NCI-H82 (cell line): Measurements from ENCODE around the gene TSPAN17.

ENCODE experiments used
- DNase-seq: peaks from one replicate; lab custom pipeline; 2025; lab: John Stamatoyannopoulos, UW

TSPAN17 gene

GRCh38 chr5:176642675-176643490 lies 4.4 kb upstream of the TSPAN17 start:
- peak; percentile 16 for DNase-seq

- DNase-seq = no peak
These were observed 3.6 kb upstream of the TSPAN17 start for GRCh38 chr5:176643491-176644219.

- DNase-seq = peak; percentile 71
These were observed 3.0 kb upstream of the TSPAN17 start for GRCh38 chr5:176644294-176644693.

- peak; percentile 34 for DNase-seq
These were observed 2.2 kb upstream of the TSPAN17 start for GRCh38 chr5:176644878-176645670.

GRCh38 chr5:176646049-176646706 lies 1.1 kb upstream of the TSPAN17 start:
- no peak for DNase-seq

GRCh38 chr5:176646707-176647029 lies 616 bp upstream of the TSPAN17 start:
- DNase-seq = no peak

- peak; percentile 75 for DNase-seq
These were observed 674 bp downstream of the TSPAN17 start for GRCh38 chr5:176647843-176648473.

GRCh38 chr5:176648474-176649194 lies 1.4 kb downstream of the TSPAN17 start:
- DNase-seq = no peak

GRCh38 chr5:176650354-176650884 lies 3.1 kb downstream of the TSPAN17 start:
- DNase-seq = peak; percentile 37

GRCh38 chr5:176651472-176651980 lies 4.2 kb downstream of the TSPAN17 start:
- DNase-seq = no peak

- peak; percentile 66 for DNase-seq
These were observed 4.9 kb downstream of the TSPAN17 start for GRCh38 chr5:176652136-176652535.

GRCh38 chr5:176653401-176654385 lies 6.4 kb downstream of the TSPAN17 start:
- DNase-seq = no peak

- DNase-seq = no peak
These were observed 7.6 kb downstream of the TSPAN17 start for GRCh38 chr5:176654856-176655255.

- no peak for DNase-seq
These were observed 9.2 kb downstream of the TSPAN17 start for GRCh38 chr5:176656467-176656990.

- DNase-seq = peak; percentile 82
These were observed 10.8 kb downstream of the TSPAN17 start for GRCh38 chr5:176658007-176658599.

GRCh38 chr5:176658817-176659511 lies 11.7 kb downstream of the TSPAN17 start:
- no peak for DNase-seq

GRCh38 chr5:176659512-176659839 lies 12.2 kb downstream of the TSPAN17 start:
- no peak for DNase-seq

GRCh38 chr5:176659860-176660461 lies 12.7 kb downstream of the TSPAN17 start:
- DNase-seq = no peak
